Stimulated activated CD8-positive, alpha-beta memory T cell treated with anti-CD3 and anti-CD28 coated beads, Interleukin-15, amount 100 ng/mL, for 48 hours (primary cell): ENCODE measurements around the gene PLEKHJ1.
"Not testable (repeated sequence)": the region's sequence is repeated elsewhere in the genome, so short reads cannot be mapped to it uniquely, and the experiment has no call there.

ENCODE experiments used
- DNase-seq, 2 donors: peaks; one replicate each; pipeline ENCODE4 v3.0.0-alpha.2; 2020; ENCODE audit warnings: low read depth in 2 of 2

PLEKHJ1 gene

DNA sequence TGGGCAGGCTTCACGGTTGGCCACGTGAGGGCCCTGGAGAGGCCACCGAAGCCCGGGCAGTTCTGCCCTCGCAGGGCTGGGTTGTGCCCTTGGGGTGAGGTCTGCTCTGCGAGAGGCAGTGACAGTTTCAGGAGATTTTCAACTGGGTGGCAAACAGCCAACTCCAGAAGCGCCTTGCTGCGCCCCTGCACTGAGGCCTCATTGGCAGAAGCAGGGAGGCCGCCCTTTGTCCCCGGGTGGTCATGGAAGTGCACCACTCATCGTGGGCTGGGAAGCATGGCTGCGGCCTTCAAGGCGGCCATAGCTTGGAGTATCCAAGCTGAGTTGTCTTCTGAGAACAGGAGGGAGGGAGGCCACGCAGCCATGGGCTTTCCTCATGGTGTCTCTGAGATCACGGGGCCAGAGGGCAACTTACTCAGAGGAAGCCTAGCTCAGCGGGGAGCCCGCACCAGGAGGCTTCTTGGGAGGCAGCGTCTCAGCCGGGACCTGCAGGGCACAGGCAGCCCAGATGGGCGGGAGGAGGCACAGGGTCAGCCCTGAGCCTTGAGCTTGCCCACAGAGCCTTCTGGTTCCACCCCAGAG, 14.8 kb downstream of the PLEKHJ1 start:
- DNase-seq: no peak

DNA sequence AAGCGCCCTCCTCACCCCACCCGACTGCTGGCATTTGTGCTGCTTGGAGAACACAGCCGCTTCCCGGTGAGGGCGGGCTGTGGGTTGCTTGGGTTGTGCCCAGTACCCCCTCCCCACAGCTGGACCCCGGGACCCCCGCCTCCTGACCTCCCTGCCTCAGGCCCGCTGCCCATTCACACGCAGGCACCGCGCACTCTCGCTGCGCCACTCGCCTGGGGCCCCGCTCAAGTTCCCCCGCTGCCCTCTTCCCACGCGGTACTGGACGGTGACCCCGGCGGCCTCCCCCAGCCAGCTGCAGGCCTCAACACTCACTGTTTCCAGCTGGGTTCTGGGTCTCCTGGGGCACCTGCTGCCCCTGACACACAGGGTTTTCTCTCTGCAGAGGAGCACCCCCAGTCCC, 16.4 kb downstream of the PLEKHJ1 start:
- DNase-seq: no peak

DNA sequence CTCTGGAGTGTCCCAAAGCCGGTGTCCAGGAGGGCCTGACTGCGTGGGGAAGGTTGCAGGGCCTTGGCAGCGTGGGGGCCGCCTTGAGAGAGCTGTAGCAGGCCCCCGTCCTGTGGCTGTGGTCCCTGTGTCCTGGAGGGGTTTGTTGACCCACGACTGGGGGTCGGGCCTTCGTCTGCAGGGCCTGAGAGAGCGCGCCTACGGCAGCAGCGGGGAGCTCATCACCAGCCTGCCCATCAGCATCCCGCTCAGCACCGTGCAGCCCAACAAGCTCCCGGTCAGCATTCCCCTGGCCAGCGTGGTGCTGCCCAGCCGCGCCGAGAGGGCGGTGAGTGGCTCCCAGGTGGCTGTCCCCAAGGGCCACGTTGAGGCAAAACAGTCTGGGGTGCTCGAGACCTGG, 18.5 kb downstream of the PLEKHJ1 start:
- DNase-seq: no peak

DNA sequence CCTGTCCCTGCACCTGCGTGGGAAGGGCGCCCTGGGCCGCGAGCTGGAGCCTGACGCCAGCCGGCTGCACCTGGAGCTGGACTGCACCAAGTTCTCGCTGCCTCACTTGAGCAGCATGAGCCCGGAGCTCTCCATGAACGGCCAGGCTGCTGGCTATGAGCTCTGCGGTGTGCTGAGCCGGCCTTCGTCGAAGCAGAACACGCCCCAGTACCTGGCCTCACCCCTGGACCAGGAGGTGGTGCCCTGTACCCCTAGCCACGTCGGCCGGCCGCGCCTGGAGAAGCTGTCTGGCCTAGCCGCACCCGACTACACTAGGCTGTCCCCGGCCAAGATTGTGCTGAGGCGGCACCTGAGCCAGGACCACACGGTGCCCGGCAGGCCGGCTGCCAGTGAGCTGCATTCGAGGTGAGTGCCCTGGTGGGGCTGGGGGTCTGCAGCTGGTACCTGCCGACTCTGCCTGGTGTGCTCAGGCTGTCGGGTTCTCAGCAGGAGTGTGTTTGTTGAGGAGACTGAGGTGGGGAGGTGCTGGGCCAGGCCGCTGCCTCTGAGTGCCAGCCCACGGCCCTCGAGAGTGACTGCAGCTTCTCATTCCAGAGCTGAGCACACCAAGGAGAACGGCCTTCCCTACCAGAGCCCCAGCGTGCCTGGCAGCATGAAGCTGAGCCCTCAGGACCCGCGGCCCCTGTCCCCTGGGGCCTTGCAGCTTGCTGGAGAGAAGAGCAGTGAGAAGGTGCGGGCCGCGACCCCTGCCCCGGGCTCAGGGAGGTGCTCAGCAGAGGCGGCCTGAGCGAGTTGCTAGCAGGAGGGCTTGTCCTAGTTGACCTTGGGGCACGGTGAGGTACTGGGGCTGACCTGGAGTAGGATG, 19.5 kb downstream of the PLEKHJ1 start:
- no peak for DNase-seq

- DNase-seq: no peak
Observed at GRCh38 chr19:2215281-2215751, 20.8 kb downstream of the PLEKHJ1 start.

DNA sequence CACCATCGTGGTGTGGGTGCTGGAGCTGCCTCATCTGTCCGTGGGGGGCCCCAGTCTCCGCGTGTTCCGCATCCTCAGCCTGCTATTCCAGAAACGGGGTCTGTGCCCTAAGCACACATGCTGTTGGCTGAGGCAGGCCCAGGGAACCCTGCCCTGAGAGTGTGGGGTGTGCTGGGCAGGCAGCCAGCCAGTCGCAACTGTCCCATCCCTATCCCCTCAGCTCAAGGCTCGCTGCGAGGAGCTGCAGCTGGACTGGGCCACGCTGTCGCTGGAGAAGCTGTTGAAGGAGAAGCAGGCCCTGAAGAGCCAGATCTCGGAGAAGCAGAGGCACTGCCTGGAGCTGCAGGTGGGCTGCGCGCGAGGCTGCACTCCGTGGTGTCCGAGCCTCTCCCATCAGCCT, 21.9 kb downstream of the PLEKHJ1 start:
- no peak for DNase-seq

GRCh38 chr19:2213799-2214198, 22.3 kb downstream of the PLEKHJ1 start:
- no peak for DNase-seq

GRCh38 chr19:2212861-2213711, 23.0 kb downstream of the PLEKHJ1 start:
- no peak for DNase-seq

DNA sequence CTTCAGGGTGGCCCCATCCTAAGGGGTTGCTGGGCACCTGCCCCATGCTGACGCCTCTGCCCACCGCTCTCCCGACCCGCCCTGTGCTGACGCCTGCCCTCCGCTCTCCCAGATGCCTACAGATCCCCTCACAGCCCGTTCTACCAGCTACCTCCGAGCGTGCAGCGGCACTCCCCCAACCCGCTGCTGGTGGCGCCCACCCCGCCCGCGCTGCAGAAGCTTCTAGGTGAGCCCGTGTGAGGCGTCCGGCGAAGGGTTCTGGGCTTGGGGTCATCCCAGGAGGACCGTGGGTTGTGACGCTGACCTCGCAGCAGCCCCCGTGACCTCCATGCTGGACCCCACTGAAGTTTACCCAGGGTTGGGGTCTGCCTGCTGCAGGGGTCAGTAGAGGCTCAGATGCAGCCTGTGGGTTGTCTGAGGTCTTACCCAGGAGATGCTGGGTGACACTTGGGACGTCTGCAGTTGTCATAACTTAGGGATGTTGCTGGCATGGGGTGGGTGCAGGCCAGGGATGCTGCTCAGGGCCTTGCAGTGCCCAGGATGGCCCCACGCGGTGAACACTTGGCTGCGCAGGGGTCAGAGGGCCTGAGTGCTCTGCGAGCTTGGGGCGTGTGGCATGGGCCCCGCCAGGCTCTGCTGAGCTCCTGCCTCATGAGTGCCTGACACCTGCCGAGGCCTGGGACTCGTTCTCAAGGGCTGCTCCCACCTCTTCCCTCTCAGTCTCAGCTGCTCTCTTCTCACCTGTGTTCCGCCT, 25.0 kb downstream of the PLEKHJ1 start:
- no peak for DNase-seq

DNA sequence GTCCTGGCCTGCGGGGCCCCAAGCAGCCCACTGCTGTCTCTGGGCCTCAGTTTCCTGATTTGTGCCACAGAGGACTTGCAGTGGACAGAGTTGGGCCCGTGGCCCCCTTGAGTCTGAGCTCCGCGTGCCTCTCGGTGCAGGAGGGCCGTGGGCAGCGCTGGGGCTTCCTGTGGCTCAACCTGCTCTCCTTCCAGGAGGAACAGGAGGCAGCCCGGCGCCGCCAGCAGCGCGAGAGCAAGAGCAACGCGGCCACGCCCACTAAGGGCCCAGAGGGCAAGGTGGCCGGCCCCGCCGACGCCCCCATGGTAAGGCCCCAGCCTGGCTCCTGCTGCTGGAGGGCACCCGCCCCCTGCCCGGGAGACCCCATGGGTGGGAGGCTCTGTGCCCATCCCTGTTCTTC, 25.9 kb downstream of the PLEKHJ1 start:
- no peak for DNase-seq

DNA sequence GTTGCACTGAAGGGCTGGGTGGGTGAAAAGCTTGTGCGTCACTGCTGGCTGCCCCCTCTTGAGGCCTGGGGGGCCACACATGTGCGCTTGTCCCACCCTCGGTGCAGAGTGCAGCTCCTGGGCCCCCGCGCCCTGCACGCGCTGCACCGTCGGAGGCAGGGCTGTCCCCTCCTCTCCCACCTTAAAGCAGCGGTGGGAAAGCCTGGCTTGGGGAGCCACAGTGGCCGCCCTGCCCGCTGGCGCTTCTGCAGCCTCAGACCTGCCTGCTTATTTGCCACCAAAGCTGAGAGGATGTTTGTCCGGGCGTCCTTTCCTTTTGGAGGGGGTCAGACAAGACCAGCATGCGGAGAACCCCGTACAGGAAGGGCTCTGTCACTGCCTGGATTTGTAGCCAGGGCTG, 26.7 kb downstream of the PLEKHJ1 start:
- DNase-seq: no peak

GRCh38 chr19:2208975-2209374, 27.2 kb downstream of the PLEKHJ1 start:
- DNase-seq: no peak

DNA sequence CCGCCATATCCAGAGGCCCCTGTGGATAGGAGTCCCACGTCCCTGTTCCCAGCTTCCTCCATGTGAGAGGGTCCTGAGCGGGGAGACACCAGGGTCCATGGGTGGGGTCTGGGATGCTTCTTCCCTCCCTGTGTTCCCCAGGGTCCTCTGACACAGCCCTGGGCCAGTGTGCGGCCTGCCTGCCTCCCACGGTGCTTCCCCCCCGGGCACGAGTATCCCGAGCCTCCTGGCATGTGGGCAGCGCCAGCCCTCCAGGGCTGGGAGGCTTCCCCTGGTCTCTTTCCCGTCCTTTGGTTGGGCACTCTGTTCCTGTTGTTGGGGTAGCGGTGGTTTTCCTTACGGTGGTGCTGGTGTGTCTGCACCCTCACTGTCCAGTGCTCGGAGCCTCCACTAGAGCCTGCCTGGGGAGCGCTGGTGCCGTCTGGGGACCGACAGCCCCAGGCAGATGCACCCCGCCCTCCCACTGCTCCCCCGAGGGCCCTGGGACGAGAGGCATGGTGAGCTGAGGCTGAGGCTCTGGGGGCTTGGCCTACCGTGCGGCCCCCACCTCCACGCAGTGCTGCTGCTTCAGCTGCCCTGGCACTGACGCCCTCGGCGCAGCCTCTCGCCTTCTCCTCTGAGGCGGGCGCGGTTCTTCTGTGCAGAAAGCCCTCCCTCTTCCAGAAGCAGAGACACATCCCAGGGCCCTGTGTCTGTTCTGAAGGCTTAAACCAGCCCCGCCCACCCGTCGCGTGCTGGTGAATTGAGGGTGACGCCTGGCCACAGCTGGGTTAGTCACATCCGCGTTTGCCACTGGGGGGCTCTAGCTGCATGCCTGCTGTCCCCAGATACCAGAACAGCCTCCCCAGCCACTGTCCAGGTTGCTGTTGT, 27.9 kb downstream of the PLEKHJ1 start:
- peak in 1 of 2 donors; percentile 40 for DNase-seq

GRCh38 chr19:2207008-2207407, 29.1 kb downstream of the PLEKHJ1 start:
- no peak for DNase-seq

- no peak for DNase-seq
Observed at GRCh38 chr19:2202366-2202765, 33.8 kb downstream of the PLEKHJ1 start.

DNA sequence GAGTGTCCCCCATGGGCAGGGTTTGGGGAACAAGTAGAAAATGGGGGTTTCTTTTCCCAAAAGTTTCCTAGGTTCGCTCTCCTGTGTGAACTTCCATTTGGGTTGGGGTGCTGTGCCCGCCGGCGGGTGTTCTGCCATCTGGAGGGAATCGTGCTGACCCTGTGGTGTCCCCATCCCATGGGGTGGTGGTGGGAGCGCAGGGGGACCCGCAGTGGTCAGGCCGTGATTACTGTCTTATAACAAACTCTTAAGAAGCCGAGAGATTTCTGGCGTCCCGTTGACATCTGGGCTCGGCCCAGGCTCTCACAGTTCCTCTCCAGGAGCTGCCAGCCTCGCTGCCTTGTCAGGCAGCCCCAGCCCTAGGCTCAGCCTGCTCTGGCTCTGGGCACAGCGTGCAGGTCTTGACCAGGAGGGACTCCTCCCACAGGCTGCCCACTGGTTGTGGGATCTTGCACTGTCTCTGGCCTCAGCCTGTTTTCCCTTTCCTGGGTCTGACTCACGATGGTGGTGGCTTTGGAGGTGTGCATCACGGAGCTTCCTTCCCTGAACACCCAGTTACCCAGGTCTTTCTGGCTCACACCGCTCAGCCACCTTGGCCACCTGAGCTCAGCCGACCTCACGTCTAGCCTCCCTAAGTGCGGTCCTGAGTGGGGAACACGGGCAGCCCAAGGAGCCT, 34.5 kb downstream of the PLEKHJ1 start:
- no peak for DNase-seq

DNA sequence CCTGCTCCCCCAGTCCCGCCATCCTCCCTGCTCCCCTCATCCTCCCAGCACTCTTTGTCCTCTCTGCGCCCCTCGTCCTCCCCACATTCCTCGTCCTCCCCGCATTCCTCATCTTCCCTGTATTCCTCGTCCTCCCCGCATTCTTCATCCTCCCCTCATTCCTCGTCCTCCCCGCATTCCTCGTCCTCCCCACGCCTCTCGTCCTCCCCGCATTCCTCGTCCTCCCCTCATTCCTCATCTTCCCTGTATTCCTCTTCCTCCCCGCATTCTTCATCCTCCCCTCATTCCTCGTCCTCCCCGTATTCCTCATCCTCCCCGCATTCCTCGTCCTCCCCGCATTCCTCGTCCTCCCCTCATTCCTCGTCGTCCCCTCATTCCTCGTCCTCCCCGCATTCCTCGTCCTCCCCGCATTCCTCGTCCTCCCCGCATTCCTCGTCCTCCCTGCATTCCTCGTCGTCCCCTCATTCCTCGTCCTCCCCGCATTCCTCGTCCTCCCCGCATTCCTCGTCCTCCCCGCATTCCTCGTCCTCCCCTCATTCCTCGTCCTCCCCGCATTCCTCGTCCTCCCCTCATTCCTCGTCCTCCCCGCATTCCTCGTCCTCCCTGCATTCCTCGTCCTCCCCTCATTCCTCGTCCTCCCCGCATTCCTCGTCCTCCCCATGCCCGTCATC, 35.4 kb downstream of the PLEKHJ1 start:
- DNase-seq: not testable (repeated sequence)

DNA sequence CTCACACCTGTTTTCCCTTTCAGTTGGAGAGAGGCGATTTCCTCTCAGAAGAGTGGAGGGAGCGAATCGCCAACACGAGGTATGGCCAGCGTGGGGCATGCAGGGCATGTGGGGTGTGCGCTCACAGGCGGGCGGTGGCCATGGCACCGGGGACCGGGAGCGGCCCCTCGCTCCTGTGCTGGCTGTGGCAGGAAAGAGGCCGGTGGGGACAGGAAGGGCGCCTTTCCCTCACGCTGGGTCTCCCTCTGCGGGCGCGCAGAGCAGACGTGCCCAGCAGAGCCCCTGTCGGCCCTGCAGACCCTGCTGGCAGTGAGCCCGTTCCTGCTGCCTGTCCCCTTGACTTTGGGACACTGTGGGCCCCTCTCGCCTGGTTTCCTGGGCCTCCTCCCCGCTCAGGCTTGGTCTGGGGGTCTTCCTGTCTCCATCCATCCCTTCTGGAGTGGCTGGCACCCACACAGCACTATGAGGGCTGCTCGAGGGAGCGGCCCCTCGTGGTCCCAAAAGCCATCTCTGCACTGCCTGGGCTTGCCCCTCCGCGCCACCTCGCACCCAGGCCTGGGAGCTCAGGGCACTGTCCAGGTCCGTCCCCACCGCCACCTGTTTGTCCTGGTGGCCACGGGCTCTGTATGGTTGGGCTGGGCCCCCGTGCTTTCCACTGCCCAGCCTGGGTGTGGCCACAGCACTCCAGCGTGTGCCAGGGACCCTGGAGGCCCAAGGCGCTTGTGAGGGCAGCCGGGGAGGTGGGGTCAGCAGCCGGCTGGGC, 36.1 kb downstream of the PLEKHJ1 start:
- DNase-seq: no peak

- no peak for DNase-seq
Observed at GRCh38 chr19:2199215-2199614, 36.9 kb downstream of the PLEKHJ1 start.
